Trophoblast cell (in vitro differentiated cells and primary cell): ENCODE measurements around the gene ZMAT3.

Source experiments
- DNase-seq, 2 donors: peaks; one replicate each; pipeline ENCODE4 v3.0.0-alpha.2; 2016
- H2AFZ ChIP-seq: 2 replicates; pipeline ENCODE4 v1.6.1; 2013; ENCODE audit warnings: low read length, moderate library complexity, mild to moderate bottlenecking; ENCODE audit not compliant: insufficient read depth, poor library complexity
- H2AK5ac ChIP-seq: 2 replicates; pipeline ENCODE4 v1.6.1; 2013; ENCODE audit warnings: mild to moderate bottlenecking, low read length
- H2BK120ac ChIP-seq: 2 replicates; pipeline ENCODE4 v1.6.1; 2013; ENCODE audit warnings: low read length, mild to moderate bottlenecking, moderate library complexity; ENCODE audit not compliant: insufficient read depth, poor library complexity
- H2BK12ac ChIP-seq: 2 replicates; pipeline ENCODE4 v1.6.1; 2013; ENCODE audit warnings: mild to moderate bottlenecking, low read length, moderate library complexity
- H2BK5ac ChIP-seq: 2 replicates; pipeline ENCODE4 v1.6.1; 2013; ENCODE audit warnings: low read length, low read depth, moderate library complexity, mild to moderate bottlenecking; ENCODE audit not compliant: poor library complexity
- H3K14ac ChIP-seq: 2 replicates; pipeline ENCODE4 v1.6.1; 2013; ENCODE audit warnings: mild to moderate bottlenecking, low read length
- H3K18ac ChIP-seq: 2 replicates; pipeline ENCODE4 v1.6.1; 2013; ENCODE audit warnings: mild to moderate bottlenecking, low read length
- H3K23ac ChIP-seq: 2 replicates; pipeline ENCODE4 v1.6.1; 2013; ENCODE audit warnings: low read length
- H3K27ac ChIP-seq: 2 replicates; pipeline ENCODE4 v1.5.1; 2013; ENCODE audit warnings: low read depth, mild to moderate bottlenecking, inconsistent platforms, low read length, moderate library complexity
- H3K27me3 ChIP-seq: 2 replicates; pipeline ENCODE4 v1.6.1; 2013; ENCODE audit warnings: inconsistent platforms, mild to moderate bottlenecking, low read length, moderate library complexity; ENCODE audit not compliant: insufficient read depth
- H3K36me3 ChIP-seq, 2 experiments: 1 replicate in 1 of 2; 2 replicates in 1 of 2; pipeline ENCODE4 v1.6.1; 2013; ENCODE audit warnings: low read length in 2 of 2, mild to moderate bottlenecking in 2 of 2, moderate library complexity in 1 of 2; ENCODE audit not compliant: insufficient read depth in 2 of 2, control insufficient read depth in 1 of 2
- H3K4ac ChIP-seq: 2 replicates; pipeline ENCODE4 v1.6.1; 2013; ENCODE audit warnings: low read depth, mild to moderate bottlenecking, low read length, moderate library complexity
- H3K4me1 ChIP-seq, 2 experiments: 1 replicate in 1 of 2; 2 replicates in 1 of 2; pipeline ENCODE4 v1.6.1; 2013; ENCODE audit warnings: low read length in 2 of 2, mild to moderate bottlenecking in 2 of 2, moderate library complexity in 1 of 2; ENCODE audit not compliant: insufficient read depth in 2 of 2, control insufficient read depth in 1 of 2
- H3K4me2 ChIP-seq: 2 replicates; pipeline ENCODE4 v1.6.1; 2013; ENCODE audit warnings: inconsistent platforms, mild to moderate bottlenecking, low read length, moderate library complexity
- H3K4me3 ChIP-seq: 2 replicates; pipeline ENCODE4 v1.5.1; 2013; ENCODE audit warnings: mild to moderate bottlenecking, low read depth, low read length, inconsistent platforms
- H3K79me1 ChIP-seq: one replicate; pipeline ENCODE4 v1.6.1; 2013; ENCODE audit warnings: low read length
- H3K79me2 ChIP-seq: 2 replicates; pipeline ENCODE4 v1.6.1; 2013; ENCODE audit warnings: low read length, mild to moderate bottlenecking; ENCODE audit not compliant: control insufficient read depth, insufficient read depth, poor library complexity
- H3K9ac ChIP-seq: 2 replicates; pipeline ENCODE4 v1.6.1; 2013; ENCODE audit warnings: mild to moderate bottlenecking, low read length
- H3K9me3 ChIP-seq: 2 replicates; pipeline ENCODE4 v1.6.1; 2013; ENCODE audit warnings: low read depth, mild to moderate bottlenecking, control low read depth, inconsistent platforms, low read length; ENCODE audit not compliant: insufficient read depth
- H4K12ac ChIP-seq: 2 replicates; pipeline ENCODE4 v1.6.1; 2013; ENCODE audit warnings: low read depth, mild to moderate bottlenecking, low read length, moderate library complexity
- H4K8ac ChIP-seq: 2 replicates; pipeline ENCODE4 v1.6.1; 2013; ENCODE audit warnings: low read depth, mild to moderate bottlenecking, low read length, moderate library complexity
- H4K91ac ChIP-seq: one replicate; pipeline ENCODE4 v1.6.1; 2013; ENCODE audit warnings: low read depth, mild to moderate bottlenecking, low read length, moderate library complexity
- WGBS: extraction: QIAGEN DNeasy Blood & Tissue Kit; methylation state at CpG from one replicate; pipeline ENCODE4 v1.1.7; 2013; ENCODE audit warnings: missing lambda C conversion rate; ENCODE audit not compliant: insufficient read length, insufficient coverage; ENCODE audit errors: extremely low coverage; 5-methylcytosine and 5-hydroxymethylcytosine counted together

Gene ZMAT3

DNA sequence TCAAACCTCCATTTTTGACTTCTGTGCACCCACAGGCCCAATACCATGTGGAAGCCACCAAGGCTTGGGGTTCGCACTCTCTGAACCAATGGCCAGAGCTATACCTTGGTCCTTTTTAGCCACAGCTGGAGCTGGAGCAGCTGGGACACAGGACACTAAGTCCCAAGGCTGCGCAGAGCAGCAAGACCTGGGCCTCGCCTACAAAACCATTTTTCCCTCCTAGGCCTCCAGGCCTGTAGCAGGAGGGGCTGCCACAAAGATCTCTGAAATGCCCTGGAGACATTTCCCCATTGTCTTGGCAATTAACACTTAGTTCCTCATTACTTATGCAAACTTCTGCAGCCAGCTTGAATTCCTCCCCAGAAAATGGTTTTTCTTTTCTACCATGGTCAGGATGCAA is 81.3 kb downstream of the ZMAT3 start:
- H2BK12ac ChIP-seq = no peak overlapping the region
- no peak for DNase-seq
- H3K27ac ChIP-seq = no peak overlapping the region
- H3K14ac ChIP-seq = no peak overlapping the region
- no peak overlapping the region for H3K23ac ChIP-seq
- no peak overlapping the region for H3K9ac ChIP-seq
- H4K91ac ChIP-seq = no peak overlapping the region
- H2AK5ac ChIP-seq = no peak overlapping the region
- H3K4ac ChIP-seq = no peak overlapping the region
- H3K4me2 ChIP-seq = no peak overlapping the region
- H3K79me2 ChIP-seq = no peaks in the 10 kb centered on the region
- H3K36me3 ChIP-seq = peaks cover 0 to 6% of the 10 kb centered on the region in 2 experiments
- H4K8ac ChIP-seq = no peak overlapping the region
- no peaks in the 10 kb centered on the region for H3K4me1 ChIP-seq
- H4K12ac ChIP-seq = no peak overlapping the region
- no peak overlapping the region for H3K18ac ChIP-seq
- H3K9me3 ChIP-seq = peaks cover 12% of the 10 kb centered on the region
- H3K4me3 ChIP-seq = no peak overlapping the region
- no peaks in the 10 kb centered on the region for H3K27me3 ChIP-seq
- H2BK120ac ChIP-seq = no peak overlapping the region
- no peaks in the 10 kb centered on the region for H3K79me1 ChIP-seq
- no CpG with 5 or more reads among the region's 3 CpGs for WGBS
- no peak overlapping the region for H2BK5ac ChIP-seq
- H2AFZ ChIP-seq = no peak overlapping the region

DNA sequence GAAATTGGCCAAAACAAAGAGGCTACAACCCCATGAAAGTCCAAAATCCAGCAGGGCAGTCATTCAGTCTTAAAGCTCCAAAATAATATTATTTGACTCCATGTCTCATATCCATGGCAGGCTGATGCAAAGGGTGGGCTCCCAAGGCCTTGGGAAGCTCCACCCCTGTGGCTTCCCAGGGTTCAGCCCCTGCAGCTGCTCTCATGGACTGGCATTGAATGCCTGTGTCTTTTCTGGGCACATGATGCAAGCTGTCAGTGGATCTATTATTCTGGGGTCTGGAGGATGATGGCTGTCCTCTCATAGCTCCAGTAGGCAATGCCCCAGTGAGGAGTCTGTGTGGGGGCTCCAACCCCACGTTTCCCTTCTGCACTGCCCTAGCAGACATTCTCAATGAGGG is 81.8 kb downstream of the ZMAT3 start:
- H3K18ac ChIP-seq = no peak overlapping the region

DNA sequence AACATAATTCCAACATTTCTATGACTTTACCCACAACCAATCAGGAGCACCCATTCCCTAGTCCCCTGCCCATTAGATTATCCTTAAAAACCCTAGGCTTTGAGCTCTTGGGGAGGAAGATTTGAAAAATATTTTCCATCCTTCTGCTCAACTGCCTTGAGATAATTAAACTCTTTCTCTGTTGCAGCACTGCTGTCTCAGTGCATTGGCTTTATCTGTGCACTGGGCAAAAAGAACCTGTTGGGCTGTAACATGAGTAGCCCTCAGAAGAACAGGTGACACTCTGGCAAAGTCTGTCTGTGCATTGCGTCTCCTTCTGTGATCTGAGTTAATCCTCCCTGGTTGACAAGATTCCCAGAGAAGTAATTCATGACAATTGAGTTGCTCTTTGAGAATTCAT is 83.9 kb downstream of the ZMAT3 start:
- no peak overlapping the region for H2BK12ac ChIP-seq
- H2BK120ac ChIP-seq = no peak overlapping the region
- no peak overlapping the region for H2AFZ ChIP-seq
- H3K9ac ChIP-seq = no peak overlapping the region
- H4K12ac ChIP-seq = no peak overlapping the region
- H3K18ac ChIP-seq = no peak overlapping the region
- peaks cover 12% of the 10 kb centered on the region for H3K9me3 ChIP-seq
- H3K14ac ChIP-seq = no peak overlapping the region
- no peak overlapping the region for H3K23ac ChIP-seq
- H3K79me2 ChIP-seq = no peaks in the 10 kb centered on the region
- no peak overlapping the region for H3K27ac ChIP-seq
- no CpG with 5 or more reads among the region's 1 CpG for WGBS
- no peak overlapping the region for H4K8ac ChIP-seq
- DNase-seq = no peak
- H3K4me1 ChIP-seq = no peaks in the 10 kb centered on the region
- H3K4me3 ChIP-seq = no peak overlapping the region
- no peak overlapping the region for H3K4ac ChIP-seq
- H2AK5ac ChIP-seq = no peak overlapping the region
- H3K79me1 ChIP-seq = no peaks in the 10 kb centered on the region
- H2BK5ac ChIP-seq = no peak overlapping the region
- H3K36me3 ChIP-seq = peaks cover 0 to 6% of the 10 kb centered on the region in 2 experiments
- H3K4me2 ChIP-seq = no peak overlapping the region
- H3K27me3 ChIP-seq = no peaks in the 10 kb centered on the region
- H4K91ac ChIP-seq = no peak overlapping the region

More for the DNA sequence above, 81.8 kb downstream of the ZMAT3 start:
- H3K27me3 ChIP-seq = no peaks in the 10 kb centered on the region
- H3K23ac ChIP-seq = no peak overlapping the region
- no peak overlapping the region for H3K4ac ChIP-seq
- H3K4me1 ChIP-seq = no peaks in the 10 kb centered on the region
- no peaks in the 10 kb centered on the region for H3K79me2 ChIP-seq
- no peak overlapping the region for H3K14ac ChIP-seq
- no peak overlapping the region for H3K27ac ChIP-seq
- H3K79me1 ChIP-seq = no peaks in the 10 kb centered on the region
- no peak overlapping the region for H3K4me3 ChIP-seq
- H4K12ac ChIP-seq = no peak overlapping the region
- H3K9me3 ChIP-seq = peaks cover 12% of the 10 kb centered on the region
- no peak overlapping the region for H2AFZ ChIP-seq
- no peak overlapping the region for H3K4me2 ChIP-seq
- H4K8ac ChIP-seq = no peak overlapping the region
- H2BK5ac ChIP-seq = no peak overlapping the region
- H4K91ac ChIP-seq = no peak overlapping the region
- H2BK120ac ChIP-seq = no peak overlapping the region
- H2AK5ac ChIP-seq = no peak overlapping the region
- H2BK12ac ChIP-seq = no peak overlapping the region
- peaks cover 0 to 6% of the 10 kb centered on the region in 2 experiments for H3K36me3 ChIP-seq
- H3K9ac ChIP-seq = no peak overlapping the region
- no CpG with 5 or more reads among the region's 1 CpG for WGBS
- no peak for DNase-seq

DNA sequence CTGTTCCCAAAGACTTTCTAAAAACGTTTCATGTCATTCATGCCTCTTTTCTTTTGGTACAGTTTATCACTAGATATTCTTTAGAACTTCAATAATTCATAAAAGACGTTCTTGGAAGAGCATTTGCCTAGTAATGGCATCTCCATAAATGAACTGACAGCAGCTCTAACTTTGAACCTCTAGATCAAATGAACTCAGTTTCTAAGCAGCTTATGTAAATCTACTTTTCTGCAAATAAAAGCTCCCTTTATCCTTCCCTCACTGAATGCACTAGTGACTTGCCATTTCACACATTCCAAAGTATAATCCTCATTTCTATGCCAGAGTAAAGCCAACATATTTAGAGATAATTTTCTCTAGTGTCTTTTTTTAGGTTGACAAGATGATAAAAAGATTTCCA is 85.2 kb downstream of the ZMAT3 start:
- Histone ChIP-seq H3K4ac (no peak overlapping the region), H3K9me3 (peaks cover 13% of the 10 kb centered on the region), H3K79me2 (no peaks in the 10 kb centered on the region), H2BK120ac (no peak overlapping the region), H3K79me1 (no peaks in the 10 kb centered on the region), H3K9ac (no peak overlapping the region), H3K4me3 (no peak overlapping the region), H3K18ac (no peak overlapping the region), H3K36me3 (peaks cover 0 to 6% of the 10 kb centered on the region in 2 experiments), H3K27ac (no peak overlapping the region), H2AK5ac (no peak overlapping the region), H3K14ac (no peak overlapping the region), H3K23ac (no peak overlapping the region), H2BK5ac (no peak overlapping the region), H3K4me1 (no peaks in the 10 kb centered on the region), H2BK12ac (no peak overlapping the region), H3K27me3 (no peaks in the 10 kb centered on the region), H4K12ac (no peak overlapping the region), H4K91ac (no peak overlapping the region), H4K8ac (no peak overlapping the region), H3K4me2 (no peak overlapping the region), H2AFZ (no peak overlapping the region)
- no peak for DNase-seq
- no CpG with 5 or more reads among the region's 2 CpGs for WGBS
